Esophagus muscularis mucosa (tissue), 4 donors: ENCODE data around the gene TIMM17A. TPM values are rescaled to one million over a fixed set of nuclear protein-coding genes. Genes with fewer than 3 reads are reported as not detected.

ENCODE experiments used
- DNase-seq: peaks from one replicate; pipeline ENCODE4 v3.0.0-alpha.2; 2017; ENCODE audit errors: extremely low spot score
- H3K27ac ChIP-seq, 4 donors: fragments of 200-600 bp; sonication (generic); replicated peaks in 1 of 4; 1 replicate in 3 of 4; 2 replicates in 1 of 4; pipeline ENCODE4 v1.5.1; 2016 to 2019; ENCODE audit warnings: mild to moderate bottlenecking in 1 of 4
- H3K27me3 ChIP-seq, 4 donors: fragments of 200-600 bp; sonication (generic); one replicate each; pipeline versions ENCODE4 v1.5.1 to v1.6.0; 2016 to 2019
- H3K36me3 ChIP-seq, 4 donors: fragments of 200-600 bp; sonication (generic); one replicate each; pipeline ENCODE4 v1.5.1; 2016 to 2019
- H3K4me1 ChIP-seq, 4 donors: fragments of 200-600 bp; sonication (generic); one replicate each; pipeline ENCODE4 v1.5.1; 2016 to 2019
- H3K4me3 ChIP-seq, 4 donors: fragments of 200-600 bp; sonication (generic); 1 replicate in 2 of 4; 2 replicates in 2 of 4; pipeline ENCODE4 v1.5.1; 2016 to 2019; ENCODE audit warnings: mild to moderate bottlenecking in 4 of 4, moderate library complexity in 1 of 4
- H3K9me3 ChIP-seq, 4 donors: fragments of 200-600 bp; sonication (generic); 1 replicate in 3 of 4; 2 replicates in 1 of 4; pipeline ENCODE4 v1.5.1; 2016 to 2019
- EP300 ChIP-seq: sonication (generic); formaldehyde crosslinking; IDR thresholded peaks from one replicate; pipeline ENCODE4 v1.6.1; 2017; ENCODE audit warnings: antibody characterized with exemption
- POLR2A ChIP-seq: fragments of 450-650 bp; IDR thresholded peaks from one replicate; pipeline ENCODE4 v1.6.1; 2017; ENCODE audit warnings: antibody characterized with exemption, moderate library complexity, mild to moderate bottlenecking, low read depth
- POLR2AphosphoS5 ChIP-seq, 2 donors: sonication (generic); formaldehyde crosslinking; IDR thresholded peaks; one replicate each; pipeline ENCODE4 v1.6.1; 2017; ENCODE audit warnings: antibody characterized with exemption in 2 of 2
- WGBS: methylation state at CpG from one replicate; pipeline ENCODE4 v1.1.5; 2018; 5-methylcytosine and 5-hydroxymethylcytosine counted together
- intact Hi-C: fragments of 100-400 bp; cut with DNase I; formaldehyde crosslinking; loops from one replicate; pipeline ENCODE4 v1.15.1; 2023
- total RNA-seq, 4 donors: library from RNA; depleted of rRNA; stranded (reverse); fragments of >200 nt; gene quantifications; one replicate each; pipeline versions ENCODE4 v1.1.0 to v1.2.1, GENCODE V29; 2016
- TF ChIP-seq, protein P1 (sequence below), 3 experiments: fragments of 200-600 bp in 2 of 3; fragments of 450-650 bp in 1 of 3; sonication (generic) in 2 of 3; IDR thresholded peaks; one replicate each; pipeline ENCODE4 v1.5.1; 2017 to 2019; ENCODE audit warnings: antibody characterized with exemption in 3 of 3, mild to moderate bottlenecking in 2 of 3, moderate library complexity in 1 of 3

TIMM17A gene
- total RNA-seq, 4 donors from 2014 or later = 30.7 to 46.1 (median 32.4) TPM

DNA sequence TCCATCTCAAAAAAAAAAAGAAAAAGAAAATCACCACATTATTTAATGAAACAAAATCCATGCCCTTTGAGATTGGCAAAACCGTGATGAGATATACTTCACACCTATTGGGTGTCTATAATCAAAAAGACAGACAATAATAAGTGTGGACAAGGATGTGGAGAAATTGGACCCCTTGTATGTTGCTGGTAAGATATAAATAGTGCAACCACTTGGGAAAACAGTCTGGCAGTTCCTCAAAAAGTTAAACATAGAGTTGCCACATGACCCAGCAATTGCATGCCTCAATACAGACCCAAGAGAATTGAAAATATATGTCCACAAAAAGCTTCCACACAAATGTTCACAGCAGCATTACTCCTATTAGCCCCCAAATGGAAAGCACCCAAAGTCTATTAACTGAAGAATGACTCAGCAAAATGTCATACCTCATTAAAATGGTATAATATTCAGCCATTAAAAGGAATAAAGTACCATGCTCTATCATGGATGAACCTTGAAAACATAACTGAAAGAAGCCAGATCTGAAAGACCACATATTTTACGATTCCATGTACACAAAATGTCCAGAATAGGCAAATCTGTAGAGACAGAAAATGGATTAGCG lies 33.2 kb upstream of the TIMM17A start:
- peak overlapping the region; percentile 91 to 95 (median 94) for H3K27ac ChIP-seq

DNA sequence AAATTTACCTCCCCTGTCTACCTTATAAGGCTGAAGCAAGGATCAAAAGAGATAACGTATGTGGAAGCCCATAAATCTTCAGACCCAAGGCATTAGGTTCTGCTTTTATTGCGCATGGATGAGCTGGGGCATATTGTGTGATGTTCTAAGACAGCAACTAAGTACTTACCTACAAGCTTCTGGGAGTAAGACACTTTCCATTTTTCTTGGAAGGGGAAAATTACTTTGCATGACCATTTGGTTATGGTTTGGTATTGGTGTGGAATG lies 30.1 kb upstream of the TIMM17A start:
- peaks cover 5 to 100% (median 96%) of the 10 kb centered on the region in 4 donors for H3K4me1 ChIP-seq
- no peak for TF ChIP-seq EP300
- TF ChIP-seq, protein P1, sequence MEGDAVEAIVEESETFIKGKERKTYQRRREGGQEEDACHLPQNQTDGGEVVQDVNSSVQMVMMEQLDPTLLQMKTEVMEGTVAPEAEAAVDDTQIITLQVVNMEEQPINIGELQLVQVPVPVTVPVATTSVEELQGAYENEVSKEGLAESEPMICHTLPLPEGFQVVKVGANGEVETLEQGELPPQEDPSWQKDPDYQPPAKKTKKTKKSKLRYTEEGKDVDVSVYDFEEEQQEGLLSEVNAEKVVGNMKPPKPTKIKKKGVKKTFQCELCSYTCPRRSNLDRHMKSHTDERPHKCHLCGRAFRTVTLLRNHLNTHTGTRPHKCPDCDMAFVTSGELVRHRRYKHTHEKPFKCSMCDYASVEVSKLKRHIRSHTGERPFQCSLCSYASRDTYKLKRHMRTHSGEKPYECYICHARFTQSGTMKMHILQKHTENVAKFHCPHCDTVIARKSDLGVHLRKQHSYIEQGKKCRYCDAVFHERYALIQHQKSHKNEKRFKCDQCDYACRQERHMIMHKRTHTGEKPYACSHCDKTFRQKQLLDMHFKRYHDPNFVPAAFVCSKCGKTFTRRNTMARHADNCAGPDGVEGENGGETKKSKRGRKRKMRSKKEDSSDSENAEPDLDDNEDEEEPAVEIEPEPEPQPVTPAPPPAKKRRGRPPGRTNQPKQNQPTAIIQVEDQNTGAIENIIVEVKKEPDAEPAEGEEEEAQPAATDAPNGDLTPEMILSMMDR (IDR thresholded peaks at IDR 0.05) = no peak
- TF ChIP-seq POLR2AphosphoS5 (IDR thresholded peaks at IDR 0.05) = no peak
- no peak for TF ChIP-seq POLR2A
- H3K4me3 ChIP-seq = no peak overlapping the region
- no peak for DNase-seq
- intact Hi-C loops = no loop called here
- WGBS = 51% methylated on average over 2 of the region's 2 CpGs
- no peaks in the 10 kb centered on the region for H3K27me3 ChIP-seq
- peaks cover 0 to 50% (median 18%) of the 10 kb centered on the region in 4 donors for H3K36me3 ChIP-seq
- H3K9me3 ChIP-seq = no peaks in the 10 kb centered on the region
- H3K27ac ChIP-seq = peak overlapping the region; percentile 66 to 95 (median 86)

More for the DNA sequence above, 33.2 kb upstream of the TIMM17A start:
- DNase-seq = no peak
- H3K36me3 ChIP-seq = peaks cover 0 to 28% (median 14%) of the 10 kb centered on the region in 4 donors
- no peaks in the 10 kb centered on the region for H3K27me3 ChIP-seq
- no peak for TF ChIP-seq EP300
- TF ChIP-seq, protein P1 (IDR thresholded peaks at IDR 0.05) = no peak
- TF ChIP-seq POLR2AphosphoS5 (IDR thresholded peaks at IDR 0.05) = no peak
- TF ChIP-seq POLR2A = no peak
- no peaks in the 10 kb centered on the region for H3K9me3 ChIP-seq
- 79% methylated on average over 3 of the region's 3 CpGs for WGBS
- H3K4me1 ChIP-seq = peaks cover 24 to 100% (median 96%) of the 10 kb centered on the region in 4 donors
- intact Hi-C loops = no loop called here
- H3K4me3 ChIP-seq = no peak overlapping the region

DNA sequence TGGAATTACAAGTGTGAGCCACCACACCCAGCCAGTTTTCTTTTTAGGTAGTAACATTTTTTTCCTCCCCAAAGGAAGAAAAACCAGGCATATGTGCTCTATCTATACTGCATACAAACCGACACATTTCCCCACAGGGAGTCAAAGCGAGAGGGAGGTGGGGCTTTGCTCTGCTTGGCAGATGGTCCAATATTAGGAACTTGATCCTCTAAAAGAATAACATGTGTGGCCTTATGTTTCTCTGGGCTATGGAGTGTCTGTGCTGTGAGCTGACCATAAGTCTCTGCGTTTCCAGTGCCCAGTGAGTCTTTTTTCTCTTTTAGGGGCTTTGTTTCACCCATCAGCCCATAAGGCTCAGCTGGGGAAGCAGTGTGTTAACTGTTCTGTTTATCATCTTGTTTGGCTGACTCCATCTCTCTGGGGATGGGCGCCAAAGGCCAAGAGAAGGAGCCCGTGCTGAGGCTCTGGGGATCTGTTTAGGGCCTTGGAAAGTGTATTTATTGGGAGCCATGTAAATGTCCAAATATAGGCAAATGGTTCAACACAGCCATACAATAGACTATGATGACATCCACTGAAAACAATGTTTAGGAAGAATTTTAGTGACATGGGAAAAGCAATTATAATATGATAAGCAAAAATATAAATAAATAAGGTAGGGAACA lies 29.2 kb upstream of the TIMM17A start:
- Histone ChIP-seq H3K27ac (peak overlapping the region; percentile 66 to 95 (median 86)), H3K9me3 (no peaks in the 10 kb centered on the region), H3K4me1 (peaks cover 0 to 100% (median 96%) of the 10 kb centered on the region in 4 donors), H3K27me3 (no peaks in the 10 kb centered on the region), H3K4me3 (no peak overlapping the region), H3K36me3 (peaks cover 0 to 50% (median 20%) of the 10 kb centered on the region in 4 donors)
- DNase-seq = no peak
- TF ChIP-seq POLR2A (no peak), POLR2AphosphoS5 (IDR thresholded peaks at IDR 0.05) (peak in 1 of 2 donors; percentile 39), EP300 (no peak)
- TF ChIP-seq, protein P1 (IDR thresholded peaks at IDR 0.05) = no peak
- intact Hi-C loops = no loop called here
- 44% methylated on average over 5 of the region's 5 CpGs for WGBS

DNA sequence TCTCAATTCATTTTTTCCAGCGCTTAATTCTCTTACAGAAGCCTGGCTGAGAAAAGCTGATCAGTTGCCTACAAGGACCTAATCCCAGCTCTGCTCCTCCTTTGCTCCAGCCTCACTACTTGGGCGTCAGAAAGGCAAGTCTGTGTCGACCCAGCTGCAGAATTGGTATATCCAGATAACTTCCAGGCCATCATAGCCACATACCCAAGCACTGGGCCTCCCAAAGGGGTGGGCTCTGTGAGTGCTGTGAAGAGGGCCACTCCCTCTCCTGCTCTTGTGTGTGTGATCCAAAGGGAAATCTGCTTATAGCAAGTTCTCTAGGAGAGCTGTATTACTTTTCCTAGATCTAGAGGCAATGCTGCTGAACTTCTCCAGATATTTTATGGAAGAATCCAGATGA lies 27.0 kb upstream of the TIMM17A start:
- Histone ChIP-seq H3K27me3 (no peaks in the 10 kb centered on the region), H3K4me3 (no peak overlapping the region), H3K36me3 (peaks cover 0 to 47% (median 17%) of the 10 kb centered on the region in 4 donors), H3K27ac (peak overlapping the region; percentile 66 to 95 (median 86)), H3K4me1 (peaks cover 0 to 100% (median 96%) of the 10 kb centered on the region in 4 donors), H3K9me3 (no peaks in the 10 kb centered on the region)
- intact Hi-C loops = no loop called here
- DNase-seq = no peak
- no peak for TF ChIP-seq EP300
- TF ChIP-seq POLR2AphosphoS5 (IDR thresholded peaks at IDR 0.05) = peak in 1 of 2 donors; percentile 16
- TF ChIP-seq, protein P1 (IDR thresholded peaks at IDR 0.05) = no peak
- TF ChIP-seq POLR2A = no peak
- WGBS = 96% methylated on average over 3 of the region's 3 CpGs
